GM18511 (cell line): ENCODE results near the gene EHMT2.

Experiments
- ATAC-seq: cut with Tn5 transposase; IDR thresholded peaks from one replicate; pipeline ENCODE4 v1.9.1; 2021; ENCODE audit warnings: mild to moderate bottlenecking, moderate library complexity; ENCODE audit not compliant: unreplicated experiment

Gene EHMT2

GRCh38 chr6:31892821-31893220 lies 4.7 kb downstream of the EHMT2 start:
- no peak for ATAC-seq

- ATAC-seq: no peak
Observed at GRCh38 chr6:31889331-31889972, 8.0 kb downstream of the EHMT2 start.

DNA sequence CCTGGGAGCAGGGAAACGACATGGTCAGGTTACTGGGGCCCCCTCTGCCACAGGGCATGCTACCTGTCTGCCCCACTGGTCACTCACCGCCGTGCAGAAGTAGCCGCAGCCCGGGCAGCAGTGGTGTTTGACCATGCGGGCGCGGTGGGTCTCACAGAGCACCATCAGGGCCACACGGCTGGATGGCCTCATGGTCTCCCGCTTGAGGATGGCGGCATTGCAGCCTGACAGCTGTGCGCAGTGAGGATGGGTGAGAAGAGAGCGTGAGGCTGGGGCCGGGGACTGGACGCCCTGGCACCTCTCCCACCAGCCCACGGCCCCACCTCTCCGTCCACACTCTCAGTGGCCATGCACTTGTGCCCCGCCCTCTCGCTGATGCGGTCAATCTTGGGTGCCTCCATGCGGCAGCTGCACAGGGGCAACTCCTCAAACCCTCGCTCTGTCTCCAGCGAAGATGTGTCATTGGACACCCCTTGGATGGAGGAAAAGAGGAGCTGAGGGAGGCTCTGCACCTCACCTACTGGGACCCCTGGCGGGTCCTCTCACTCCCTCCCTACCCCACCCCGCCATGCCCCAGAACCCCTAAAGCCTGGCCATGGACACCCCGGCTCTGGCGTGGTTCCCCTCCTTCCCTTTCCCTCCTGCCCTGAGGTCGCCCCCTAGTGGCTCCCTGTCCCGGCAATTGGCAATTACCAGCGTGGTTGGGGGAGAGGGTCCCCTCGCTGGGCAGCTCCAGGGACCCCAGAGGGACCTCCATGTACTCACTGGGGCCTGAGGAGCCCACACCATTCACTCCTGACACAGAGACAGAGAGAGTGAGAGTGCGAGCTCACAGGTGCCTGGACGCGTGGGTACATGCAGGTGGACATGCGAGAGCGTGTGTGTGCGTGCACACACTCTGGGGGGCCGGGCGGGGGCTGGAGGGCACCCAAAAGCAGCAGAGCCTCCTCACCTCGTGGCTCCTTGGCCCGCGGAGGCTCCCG lies 8.9 kb downstream of the EHMT2 start:
- no peak for ATAC-seq

DNA sequence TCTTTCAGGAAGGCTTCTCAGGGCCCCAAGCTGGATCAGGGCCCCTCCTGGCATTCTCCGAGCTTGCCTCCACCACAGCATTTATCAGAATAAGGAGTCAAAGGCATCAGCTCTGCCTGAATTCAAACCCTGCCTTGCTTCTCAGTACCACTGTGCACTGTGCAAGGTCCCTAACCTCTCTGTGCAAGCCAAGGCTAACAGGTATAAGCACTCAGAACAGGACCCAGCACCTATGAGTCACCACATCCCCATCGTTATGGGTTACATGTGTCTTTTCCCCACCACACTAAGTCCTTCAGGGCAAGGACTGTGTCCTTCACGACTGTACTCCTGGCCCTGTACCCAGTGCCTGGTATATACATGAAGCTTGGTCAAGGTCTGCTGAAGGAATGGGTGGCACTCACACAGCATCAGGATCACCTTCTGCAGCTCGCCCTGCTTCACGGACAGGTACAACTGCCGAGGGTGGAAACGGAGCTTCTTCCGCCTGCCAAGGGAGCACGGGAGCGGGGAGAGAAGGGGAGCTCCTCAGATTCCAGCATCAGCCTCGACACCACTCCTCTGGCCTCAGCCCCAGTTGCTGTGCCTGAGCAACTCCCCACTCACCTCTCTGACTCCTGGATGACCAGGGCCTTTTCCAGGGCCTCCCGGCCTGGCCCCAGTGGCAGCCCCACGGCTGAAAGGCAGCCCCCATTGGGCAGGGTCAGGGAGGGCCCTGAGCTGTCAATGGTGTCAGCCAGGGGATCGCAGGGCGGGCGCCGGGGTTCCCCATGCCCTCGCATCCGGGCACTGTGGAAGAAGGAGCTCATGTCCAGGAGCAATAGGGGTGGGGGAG lies 10.1 kb downstream of the EHMT2 start:
- ATAC-seq: no peak

DNA sequence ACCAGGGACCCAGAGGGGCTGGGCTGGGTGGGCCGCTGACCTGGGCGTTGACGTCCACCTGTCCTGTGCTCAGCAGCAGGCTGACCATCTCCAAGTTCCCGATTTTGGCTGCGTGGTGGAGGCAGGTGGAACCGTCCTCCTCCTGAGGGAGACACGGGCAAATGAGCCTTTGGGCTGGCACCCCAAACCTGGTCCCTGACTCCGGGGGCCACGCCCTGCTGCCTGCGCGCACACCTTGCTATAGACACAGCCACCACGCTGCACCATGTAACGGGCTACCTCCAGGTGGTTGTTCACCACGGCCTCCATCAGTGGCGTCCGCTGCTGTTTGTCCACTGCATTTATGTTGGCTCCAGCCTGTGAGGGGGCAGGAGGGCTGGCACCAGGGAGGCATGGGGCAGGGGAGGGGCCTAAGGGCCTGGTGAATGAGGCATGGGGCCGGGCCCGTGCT lies 10.9 kb downstream of the EHMT2 start:
- no peak for ATAC-seq

DNA sequence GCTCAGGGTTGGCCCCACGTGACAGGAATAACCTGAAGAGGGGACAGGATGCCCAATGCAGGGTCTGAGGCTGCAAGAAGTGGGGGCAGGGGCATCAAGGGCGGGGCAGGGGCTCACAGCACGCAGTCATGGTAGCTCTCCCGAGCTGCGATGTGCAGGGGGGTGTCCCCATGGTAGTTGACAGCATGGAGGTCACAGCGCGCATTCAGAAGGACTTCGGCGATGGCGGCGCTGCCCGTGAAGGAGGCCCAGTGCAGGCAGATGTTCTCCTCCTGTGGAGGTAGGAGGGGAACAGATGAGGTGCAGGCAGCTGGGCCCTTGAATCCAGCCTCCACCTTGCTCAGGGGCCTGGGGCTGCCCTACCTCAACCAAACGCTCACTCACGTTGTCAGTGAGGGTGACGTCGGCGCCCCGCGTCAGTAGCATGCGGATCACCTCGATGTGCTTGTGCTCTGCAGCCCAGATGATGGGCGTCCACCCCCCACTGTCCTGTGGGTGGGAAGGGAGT lies 12.9 kb downstream of the EHMT2 start:
- no peak for ATAC-seq

- no peak for ATAC-seq
Observed at GRCh38 chr6:31883676-31884075, 13.8 kb downstream of the EHMT2 start.

DNA sequence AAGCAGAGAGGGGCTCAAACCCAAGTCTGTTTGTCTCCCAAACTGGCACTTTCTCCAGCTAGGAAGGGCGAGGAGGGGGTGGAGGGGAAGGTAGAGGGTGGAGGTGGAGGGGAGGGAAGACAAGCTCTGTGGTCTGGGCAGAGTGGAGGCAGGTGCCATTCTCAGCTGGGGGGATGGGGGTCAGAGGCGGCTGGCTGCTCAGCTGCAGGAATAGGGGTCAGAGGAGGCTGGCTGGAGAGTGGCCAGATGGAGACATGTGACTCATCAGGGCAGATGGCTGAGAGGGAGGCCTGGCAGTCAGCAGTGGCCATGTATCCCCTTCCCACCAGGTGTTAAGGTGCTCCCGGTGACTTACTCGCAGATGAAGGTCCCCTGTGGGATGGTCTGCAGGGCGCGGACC lies 15.2 kb downstream of the EHMT2 start:
- no peak for ATAC-seq

GRCh38 chr6:31881136-31881859 lies 16.2 kb downstream of the EHMT2 start:
- no peak for ATAC-seq

- no peak for ATAC-seq
Observed at GRCh38 chr6:31880616-31881015, 16.9 kb downstream of the EHMT2 start.

- ATAC-seq: no peak
Observed at GRCh38 chr6:31879901-31880300, 17.6 kb downstream of the EHMT2 start.

DNA sequence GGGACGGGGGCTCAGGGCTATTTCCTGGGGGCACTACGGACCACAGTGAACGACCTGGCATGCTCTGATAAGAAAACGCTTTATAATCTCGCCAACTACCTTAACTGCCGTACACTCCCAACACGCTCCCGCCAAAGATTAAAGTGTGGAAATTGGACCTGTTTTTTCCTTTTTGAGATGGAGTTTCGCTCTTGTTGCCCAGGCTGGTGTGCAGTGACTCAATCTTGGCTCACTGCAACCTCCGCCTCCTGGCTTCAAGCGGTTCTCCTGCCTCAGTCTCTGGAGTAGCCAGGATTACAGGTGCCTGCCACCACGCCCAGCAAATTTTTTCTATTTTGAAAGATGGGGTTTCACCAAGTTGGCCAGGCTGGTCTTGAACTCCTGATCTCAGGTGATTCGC lies 18.4 kb downstream of the EHMT2 start:
- ATAC-seq: no peak

- no peak for ATAC-seq
Observed at GRCh38 chr6:31878726-31879125, 18.8 kb downstream of the EHMT2 start, which contains the start of gene SLC44A4. Gene SLC44A4, minus strand, starts transcription at chr6:31878997. Its CDS starts 17 bp downstream, at chr6:31878980.

DNA sequence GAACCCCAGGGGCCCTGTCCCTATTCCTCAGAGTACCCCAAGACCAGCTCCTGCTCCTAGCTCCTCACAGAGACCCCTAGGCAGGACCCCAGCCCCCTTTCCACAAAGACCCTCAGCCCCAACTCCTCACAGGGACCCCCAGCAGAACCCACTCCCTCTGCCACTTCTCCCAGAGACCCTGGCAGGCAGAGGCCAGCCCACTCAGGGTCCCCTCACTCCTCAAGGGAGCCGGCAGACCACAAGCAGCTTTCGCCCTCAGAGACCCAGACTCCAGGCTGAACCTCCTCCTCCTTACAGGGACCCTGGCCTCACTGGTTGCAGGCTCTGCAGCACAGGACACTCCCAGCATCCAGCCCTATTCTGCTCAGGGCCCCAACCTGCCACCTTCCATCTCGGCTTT lies 19.3 kb downstream of the EHMT2 start:
- no peak for ATAC-seq

- ATAC-seq: no peak
Observed at GRCh38 chr6:31877651-31878161, 19.8 kb downstream of the EHMT2 start.

GRCh38 chr6:31877125-31877650 lies 20.3 kb downstream of the EHMT2 start:
- no peak for ATAC-seq

GRCh38 chr6:31876357-31876756 lies 21.1 kb downstream of the EHMT2 start:
- no peak for ATAC-seq

DNA sequence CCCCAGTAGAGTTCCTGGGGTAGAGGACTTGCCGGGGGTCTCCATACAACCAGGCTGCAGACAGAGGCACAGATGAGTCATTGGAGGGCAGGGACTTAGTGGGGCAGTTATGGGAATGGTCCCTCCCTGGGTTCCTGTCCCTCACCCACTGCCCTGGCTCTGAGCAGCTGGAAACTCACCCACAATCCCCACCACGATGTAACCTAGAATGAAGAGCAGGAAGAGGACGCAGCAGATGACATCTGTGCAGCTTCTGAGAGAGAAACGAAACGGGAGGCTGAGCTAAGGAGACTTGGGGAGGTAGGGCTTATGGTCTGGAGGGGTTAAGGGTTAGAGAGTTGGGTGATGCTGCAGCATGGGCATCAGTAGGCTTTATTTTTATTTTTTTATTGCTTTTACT lies 21.6 kb downstream of the EHMT2 start:
- no peak for ATAC-seq

DNA sequence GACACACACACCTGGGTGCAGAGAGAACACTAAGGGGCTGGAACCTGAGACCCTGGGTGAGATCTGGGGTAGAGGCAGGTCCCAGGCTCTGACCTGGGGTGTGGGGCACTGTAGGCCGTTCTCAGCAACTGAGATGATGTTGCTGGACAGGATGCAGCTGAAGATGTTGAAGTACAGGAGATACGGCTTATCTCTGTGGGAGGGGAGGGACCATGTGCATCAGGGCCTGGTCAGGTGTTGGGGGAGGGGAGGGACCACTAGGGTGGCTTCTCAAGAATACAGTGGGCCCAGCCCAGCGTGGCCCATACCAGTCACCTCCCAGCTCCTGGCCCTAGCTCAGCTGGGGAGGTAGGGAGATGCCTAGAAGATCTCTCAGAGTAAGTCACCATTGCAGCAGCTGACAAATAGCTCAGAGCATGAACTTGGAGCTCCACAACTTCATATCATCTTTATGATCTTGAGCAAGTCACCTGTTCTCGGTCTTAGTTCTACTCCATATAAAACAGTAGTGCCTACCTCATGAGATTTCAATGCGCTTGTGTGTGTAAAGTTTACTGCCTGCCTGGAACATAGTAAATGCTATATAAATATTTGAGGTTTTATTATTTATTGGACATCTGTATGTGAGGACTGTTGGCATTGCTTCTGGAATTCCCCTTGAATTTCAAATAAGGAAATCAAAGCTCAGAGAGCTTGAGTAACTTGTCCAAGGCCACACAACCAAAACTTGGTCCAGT lies 22.5 kb downstream of the EHMT2 start:
- no peak for ATAC-seq
